GM18517 (cell line): ENCODE results near the gene CTNNB1.

ENCODE experiments used
- ATAC-seq: cut with Tn5 transposase; IDR thresholded peaks from one replicate; pipeline ENCODE4 v1.9.1; 2021; ENCODE audit warnings: mild to moderate bottlenecking, moderate library complexity; ENCODE audit not compliant: unreplicated experiment

Gene CTNNB1

DNA sequence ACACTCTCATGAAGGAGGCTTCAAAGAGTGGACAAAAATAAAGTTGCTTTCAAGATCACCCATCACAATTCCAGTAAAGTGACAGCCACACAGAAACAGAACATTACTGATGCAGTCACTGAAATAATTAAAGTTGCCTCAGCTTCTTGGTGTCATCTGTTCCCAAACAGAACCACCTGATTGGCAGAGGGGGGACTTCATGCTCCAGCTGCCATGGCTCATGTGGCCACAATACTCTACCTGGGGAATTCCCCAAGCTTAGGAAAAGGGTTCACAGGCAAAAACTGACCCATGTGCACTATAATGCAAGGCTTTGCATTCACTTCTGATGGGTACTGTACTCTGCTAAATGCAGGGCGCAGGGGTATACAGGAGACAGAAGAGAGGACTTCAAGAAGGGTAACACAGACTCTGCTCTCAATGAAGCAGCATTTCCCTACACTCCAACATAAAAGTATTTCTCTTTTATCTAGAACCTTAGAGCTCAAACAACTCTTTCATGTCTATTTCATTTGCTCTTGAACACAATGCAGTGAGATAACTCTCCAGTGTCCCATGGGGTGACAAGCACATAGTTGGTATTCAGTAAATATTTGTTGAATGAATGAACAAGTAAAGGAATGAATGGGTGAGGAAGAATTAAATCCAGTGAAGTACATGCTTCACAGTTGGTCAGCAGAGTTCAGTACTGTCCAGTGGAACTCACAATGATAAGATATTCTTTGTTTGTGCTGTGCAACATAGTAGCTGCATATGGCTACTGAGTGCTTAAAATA, 8.6 kb upstream of the CTNNB1 start:
- peak; percentile 61 for ATAC-seq

DNA sequence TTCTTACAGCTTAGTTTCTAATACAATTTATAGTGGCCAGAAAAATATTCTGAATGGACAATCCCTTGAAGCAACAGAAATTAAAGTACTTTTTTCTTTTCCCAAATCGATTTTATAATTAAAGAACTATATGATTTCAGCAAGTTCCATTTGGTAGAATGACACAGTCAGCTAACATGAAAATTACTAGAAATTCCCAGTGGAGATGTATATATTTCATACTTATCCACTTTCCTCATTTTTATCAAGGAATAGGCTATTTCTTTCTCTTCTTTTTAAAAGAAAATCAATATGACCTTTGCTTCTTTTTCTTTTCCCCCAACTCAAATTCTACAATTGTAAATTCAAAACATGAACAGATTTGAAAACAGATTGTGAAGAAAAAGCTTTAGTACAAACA, 6.4 kb upstream of the CTNNB1 start:
- no peak for ATAC-seq

DNA sequence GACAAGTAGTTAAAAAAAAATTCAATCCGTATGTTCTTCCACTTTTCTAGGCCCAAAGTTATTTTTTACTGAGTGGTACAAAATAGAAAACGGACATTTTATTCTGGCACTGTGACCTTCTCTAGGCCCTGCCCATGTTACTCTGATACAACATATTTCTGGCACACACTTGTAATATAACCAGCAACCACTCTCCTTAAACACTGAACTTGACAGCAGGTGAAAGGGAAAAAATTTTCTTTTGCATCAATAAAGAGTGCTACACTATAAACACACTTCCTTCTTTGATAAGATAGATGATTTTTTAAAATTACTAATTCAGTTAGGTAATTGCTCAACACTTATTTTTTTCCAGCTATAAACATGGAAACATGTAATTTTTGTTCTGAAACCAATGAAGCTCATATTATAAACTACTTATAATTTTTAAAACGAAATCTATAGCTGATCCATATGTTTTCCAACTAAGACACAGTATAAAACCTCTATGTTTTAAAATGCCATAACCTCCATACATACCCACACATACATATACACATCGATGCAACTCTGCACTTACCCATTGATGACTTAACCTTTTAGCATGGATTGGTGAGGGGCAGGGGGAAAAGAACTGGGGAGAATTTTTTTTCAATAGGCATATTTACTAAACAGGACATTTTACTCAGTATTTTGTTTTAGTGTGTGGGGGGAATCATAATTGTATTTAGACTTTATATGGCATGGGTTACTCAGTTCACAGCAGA, 5.3 kb upstream of the CTNNB1 start:
- ATAC-seq: no peak

DNA sequence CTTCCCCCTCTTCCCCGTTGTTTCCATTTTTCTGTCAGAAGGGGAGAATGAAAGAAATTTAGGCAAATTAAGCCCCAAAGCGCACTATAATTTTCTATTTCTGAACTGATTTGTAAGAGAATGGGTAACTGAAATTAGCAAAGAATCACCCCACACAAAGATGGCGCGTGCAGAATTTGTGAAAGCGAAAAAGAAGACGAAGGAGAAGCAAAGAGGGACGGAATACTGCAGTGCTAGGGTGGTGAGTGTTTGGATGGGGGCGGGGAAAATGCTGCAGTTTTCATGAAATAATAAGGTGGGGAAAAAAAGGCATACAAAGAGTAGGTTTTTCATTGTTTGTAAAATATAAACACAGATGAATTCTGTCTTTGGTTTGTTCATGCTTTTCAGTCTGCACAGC, 4.6 kb upstream of the CTNNB1 start:
- no peak for ATAC-seq

DNA sequence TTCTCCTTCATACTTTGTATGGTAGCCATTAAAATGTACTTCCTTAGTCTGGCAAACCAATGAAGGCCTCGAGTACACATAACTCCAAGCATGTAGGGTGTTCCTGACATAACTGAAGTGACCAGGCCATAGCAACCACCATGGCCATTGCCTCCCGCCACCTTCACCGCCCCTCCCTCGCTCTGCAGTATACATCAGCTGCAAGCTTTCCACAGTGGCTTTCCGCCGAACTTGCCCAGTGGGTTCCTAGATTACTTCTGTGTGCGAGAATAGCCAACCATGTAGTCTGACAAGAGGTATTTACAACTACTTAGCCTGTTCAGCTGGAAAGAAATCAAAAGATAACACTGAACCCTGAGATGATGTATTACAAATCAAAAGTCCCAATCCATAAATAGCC, 3.4 kb upstream of the CTNNB1 start:
- ATAC-seq: no peak

DNA sequence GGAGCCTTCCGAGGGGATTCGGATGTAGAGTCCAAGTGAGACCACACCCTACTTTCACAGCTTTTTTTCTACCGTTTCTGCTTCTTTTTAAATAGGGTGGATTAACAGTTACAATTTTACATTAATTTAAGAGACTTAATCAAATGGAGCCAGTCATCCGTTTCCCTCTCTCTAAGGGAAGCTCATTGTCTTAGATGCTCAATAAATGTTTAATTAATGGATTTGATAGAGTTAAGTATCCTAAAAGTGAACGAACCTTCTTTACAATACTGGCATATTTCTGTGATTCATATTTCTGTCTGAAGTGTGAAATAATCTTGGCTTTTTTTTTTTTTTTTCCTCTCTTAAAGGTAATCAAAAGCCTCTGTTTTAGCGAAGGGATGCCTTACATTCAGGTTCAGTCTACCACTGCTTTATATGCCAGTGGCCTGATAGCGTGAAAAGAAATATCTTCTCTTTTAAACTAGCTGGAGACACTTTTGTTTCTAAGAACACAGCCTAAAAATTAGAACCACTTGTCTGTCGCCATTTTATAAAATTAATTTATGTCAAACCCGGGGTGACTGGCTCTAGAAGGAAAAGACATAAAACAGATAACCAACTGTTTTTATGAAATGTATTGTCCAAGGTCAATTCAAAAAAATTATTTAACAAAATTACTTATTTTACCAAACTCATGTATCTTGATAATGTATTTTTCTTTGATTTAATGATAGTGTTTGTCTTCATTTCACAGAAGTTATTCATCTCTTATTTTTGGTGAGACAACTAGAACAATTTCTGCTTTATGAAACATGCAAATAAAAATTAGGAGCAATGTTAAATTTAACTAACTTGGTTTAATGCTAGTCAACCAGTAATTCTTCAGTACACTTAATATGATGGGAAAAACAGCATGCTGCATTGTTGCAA, 2.5 kb upstream of the CTNNB1 start:
- ATAC-seq: no peak

DNA sequence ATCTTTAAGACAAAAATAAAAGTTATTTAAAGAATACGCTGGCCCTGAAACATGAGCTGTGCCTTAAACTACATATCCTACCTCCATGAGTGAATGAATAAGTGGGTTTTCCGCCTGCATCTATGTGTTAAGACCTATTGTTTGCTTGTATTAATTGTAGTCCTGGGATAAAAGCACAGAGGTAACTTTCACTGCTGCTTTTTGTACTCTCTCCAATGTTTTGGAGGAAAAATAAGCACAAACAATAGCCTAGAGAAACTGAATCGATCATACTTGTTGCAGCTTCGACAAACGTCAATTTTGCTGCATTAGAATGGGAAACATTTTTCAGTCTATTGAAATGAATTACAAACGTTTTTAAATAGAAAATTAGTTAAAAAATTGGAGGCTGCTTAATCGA, 1.3 kb upstream of the CTNNB1 start:
- ATAC-seq: no peak

DNA sequence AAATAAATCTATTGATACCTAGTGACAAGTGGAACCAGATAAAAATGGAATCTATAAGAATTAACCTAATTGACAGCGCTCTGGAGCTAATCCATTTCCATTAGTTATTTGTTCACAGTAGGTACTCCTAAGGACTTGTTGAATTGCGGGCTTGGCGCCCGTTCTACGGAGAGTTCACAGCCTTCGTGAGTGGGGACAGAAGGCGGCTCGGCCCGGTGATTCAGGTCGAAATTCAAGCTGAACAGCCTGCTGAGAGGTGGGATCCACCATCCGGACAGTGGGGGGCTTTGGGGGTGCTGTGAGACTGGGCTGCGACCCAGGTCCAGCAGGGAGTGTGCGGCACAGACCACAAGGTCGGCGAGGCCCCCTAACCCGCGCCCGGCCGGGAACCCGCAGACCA, 779 bp upstream of the CTNNB1 start:
- peak; percentile 2 for ATAC-seq

DNA sequence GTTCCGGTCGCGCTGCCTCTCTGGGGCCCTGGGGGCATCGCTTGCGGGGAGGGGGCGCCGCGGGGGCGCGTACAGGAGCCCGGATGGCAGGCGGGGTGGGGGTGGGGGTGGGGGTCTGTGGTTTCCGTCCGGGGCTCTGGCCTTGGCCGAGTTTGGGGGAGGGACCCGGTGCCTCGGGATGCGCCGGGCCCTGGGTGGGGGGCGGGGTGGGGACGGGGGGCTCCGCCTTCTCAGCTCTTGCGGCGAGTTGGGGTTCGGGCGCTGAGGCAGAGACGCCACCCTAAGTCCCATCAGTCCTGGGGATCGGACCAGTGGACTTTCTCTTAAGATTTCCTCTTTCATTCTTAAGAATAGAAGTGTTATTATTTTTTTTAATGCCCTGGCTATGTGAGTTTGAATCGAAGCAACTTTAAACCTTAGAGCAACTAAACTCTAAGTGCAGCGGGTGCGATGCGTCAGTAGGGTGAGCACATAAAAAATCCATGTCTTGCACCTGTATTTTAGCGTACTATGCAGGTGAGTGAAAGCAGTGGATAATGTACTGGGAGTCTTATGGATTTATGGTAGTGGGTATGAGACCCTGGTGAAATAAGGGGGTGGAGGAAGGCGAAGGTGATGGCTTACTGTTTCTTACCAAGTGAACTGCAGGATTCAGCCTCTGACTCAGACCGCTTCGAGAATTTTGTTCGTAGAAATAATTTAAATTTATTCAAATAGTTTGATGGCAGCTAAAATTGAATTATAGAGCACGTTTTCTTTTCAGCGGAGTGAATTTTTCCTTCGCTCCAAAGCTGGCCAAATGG, 762 bp downstream of the CTNNB1 start:
- ATAC-seq: no peak

DNA sequence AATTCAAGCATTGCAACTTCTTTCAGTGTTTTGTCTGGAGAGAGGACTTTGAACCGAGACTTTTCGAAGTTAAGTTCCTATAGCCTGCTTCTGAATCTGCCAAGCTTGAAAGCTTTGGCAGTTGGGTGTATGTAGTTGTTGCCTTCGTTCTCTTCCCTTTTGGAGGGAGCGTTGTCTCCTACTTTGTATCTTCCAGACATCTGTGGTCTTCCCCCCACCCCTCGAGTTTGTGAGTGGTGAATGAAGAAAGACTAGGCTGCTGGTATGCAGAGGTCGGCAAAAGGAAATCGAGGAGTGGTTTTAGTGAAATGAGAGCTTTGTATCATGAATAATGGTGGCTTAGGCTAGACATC, 1.3 kb downstream of the CTNNB1 start:
- ATAC-seq: no peak

DNA sequence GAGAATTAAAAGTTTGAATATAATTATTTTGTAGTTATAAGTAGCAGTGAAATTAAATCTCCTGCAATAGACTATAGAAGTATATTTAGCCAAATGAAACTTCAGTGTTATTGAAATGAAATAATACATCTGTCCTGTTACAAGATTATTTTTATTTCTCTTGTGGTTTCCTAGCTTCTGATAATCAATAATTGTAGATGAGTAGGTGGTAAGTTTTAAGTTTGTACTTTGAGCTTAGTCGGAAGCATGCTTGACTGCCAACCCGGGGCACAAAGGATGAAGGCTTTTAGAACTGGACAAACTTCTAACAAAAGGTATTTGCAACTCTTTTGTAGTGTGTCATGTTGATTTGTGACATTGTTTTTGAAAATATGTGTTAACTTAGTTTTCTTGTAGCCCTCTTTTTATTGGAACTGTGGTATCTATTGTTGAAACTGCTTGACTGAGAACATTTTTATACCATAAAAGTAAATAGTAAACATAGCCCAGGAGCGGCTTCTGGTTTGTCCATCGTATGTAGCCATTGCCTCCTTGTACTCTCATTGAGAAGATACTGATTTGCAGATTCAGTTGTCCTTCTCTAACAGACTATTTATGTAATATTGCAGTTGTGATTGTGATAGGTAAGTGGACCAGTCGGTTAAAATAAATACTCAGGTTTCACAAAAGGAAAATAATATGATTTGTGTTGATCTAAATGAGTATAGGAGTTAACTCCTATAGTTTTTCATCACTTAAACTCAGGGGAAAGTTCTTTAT, 2.9 kb downstream of the CTNNB1 start:
- no peak for ATAC-seq

DNA sequence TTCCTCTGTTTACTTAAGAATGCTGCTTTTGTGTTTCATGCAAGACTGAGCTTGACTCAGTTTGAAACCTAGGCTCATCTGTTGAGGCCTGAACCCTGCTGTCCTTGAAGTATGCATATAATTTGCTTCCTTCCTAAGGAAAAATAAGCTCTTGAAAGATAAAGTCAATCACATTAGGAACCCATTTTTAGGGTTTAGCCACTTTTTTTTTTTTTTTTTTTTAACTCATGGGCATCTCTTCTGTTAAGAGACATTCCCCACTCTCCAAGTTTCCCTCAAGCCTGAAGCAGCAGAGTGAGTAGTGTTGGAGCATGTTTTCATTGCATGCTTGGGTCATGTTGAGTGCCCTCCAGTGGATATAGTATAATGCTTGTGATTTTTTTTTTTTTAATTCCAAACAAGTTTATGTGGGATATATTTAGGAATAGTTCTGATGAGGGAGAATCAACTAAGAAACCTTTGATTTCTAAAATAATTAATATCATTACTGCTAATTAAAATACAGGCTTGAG, 3.6 kb downstream of the CTNNB1 start:
- ATAC-seq: no peak

DNA sequence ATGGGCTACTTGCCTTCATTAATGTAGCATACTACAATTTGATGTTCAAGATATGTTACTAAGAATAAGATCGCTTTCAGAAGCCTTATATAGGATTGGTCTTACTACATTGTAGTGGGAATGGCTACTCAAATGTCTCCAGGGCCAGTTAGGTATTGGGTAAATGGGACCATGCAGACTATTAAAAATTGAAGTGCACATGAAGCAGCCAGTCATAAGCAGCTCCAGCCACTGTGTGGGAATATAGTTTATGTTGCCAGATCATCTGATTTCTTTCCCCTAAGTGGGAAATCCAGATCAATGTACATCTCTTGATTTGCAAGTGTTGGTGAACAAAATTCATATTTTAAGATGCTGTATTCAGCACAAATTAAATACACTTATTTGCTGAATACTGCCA, 5.1 kb downstream of the CTNNB1 start:
- no peak for ATAC-seq

DNA sequence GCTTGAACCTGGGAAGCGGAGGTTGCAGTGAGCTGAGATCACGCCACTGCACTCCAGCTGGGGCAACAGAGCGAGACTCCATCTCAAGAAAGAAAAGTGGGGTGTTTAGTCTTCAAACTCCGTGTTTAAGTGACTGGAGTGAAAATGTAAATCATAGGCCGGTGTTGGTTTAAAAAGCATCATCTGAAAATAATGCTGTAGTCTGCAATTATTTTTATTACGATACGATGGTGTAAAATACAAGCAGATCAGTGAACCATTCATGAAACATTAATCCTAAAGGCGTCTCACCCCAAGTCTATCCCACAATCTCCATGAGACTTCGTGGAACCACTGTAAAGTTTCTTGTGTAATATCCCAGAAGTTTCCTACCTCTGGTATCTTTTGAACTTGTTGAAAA, 6.3 kb downstream of the CTNNB1 start:
- ATAC-seq: no peak

DNA sequence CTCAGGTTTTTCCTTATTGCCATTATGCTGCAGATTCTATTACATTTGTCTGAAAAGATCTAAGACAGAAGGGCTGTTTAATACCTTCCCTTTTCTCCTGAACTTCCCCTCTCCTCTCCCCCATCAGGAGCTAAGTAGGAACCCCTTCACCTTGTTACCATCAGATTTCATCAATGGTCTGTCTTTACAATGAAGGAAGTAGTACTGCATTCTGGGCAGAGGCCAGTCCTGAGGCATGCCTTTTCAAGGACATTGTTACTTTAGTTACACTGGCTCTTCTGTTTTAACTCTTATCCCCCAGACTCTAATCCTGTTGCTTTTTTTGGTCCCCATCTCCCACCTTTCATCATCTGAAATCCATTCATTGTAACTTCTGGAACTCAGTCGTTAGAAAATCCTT, 8.1 kb downstream of the CTNNB1 start:
- no peak for ATAC-seq

DNA sequence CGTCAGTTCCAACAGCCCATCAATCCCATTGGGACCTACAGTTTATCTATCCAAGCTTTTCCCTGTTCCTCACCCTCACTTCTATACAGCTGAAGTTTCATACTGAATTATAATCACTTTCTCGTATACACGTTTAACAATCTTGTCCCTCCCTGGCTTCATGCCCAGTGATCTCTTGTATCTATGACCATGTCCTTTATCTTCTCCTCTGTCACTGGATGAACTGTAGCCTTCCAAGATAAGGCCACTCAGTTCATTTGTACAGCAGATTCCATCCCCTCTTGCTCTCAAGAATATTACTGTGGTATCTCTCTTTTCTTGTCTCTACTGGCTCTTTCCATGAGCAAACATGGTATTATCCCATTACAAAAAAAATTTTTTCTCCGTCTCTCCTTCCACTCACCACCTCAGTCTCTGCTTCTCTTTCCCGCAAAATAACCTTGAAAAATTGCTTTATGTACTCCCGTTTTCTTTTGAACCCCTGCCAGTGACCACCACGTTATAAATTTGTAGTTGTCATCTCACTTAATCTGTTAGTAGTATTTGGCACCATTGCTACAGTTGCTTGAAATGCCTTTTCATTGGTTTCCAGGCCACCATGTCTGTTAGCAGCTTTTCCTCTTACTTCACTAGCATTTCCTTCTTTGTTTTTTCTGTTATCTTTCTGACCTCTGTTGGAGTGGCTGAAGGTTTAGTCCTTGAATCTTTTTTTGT, 9.4 kb downstream of the CTNNB1 start:
- no peak for ATAC-seq

DNA sequence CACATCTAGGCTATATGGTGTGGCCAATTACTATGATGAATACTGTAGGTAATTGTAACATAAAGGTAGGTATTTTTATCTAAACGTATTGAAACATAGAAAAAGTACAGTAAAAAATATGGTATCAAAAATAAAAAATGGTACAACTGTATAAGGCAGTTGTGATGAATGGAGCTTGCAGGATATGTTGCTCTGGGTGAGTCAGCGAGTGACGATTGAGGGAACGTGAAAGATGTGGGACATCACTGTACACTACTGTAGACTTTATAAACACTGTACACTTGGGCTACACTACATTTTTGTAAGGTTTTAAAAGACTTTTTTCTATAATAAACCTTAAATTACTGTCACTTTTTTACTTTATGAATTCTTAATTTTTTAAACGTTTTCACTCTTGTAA, 10.3 kb downstream of the CTNNB1 start:
- no peak for ATAC-seq

DNA sequence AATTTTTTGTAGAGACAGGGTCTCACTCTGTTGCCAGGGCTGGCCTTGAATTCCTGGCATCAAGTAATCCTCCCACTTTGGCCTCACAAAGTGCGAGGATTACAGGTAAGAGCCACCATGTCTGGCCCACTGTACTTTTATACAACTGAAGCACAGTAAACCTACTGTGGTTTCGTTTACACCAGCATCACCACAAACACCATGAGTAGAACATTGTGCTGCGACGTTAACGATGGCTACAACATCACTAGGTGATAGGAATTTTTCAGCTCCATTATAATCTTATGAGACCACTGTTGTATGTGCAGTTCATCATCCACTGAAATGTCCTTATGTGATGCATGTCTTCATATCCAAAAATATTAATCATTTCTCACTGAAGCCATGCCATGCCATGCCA, 11.7 kb downstream of the CTNNB1 start:
- no peak for ATAC-seq

DNA sequence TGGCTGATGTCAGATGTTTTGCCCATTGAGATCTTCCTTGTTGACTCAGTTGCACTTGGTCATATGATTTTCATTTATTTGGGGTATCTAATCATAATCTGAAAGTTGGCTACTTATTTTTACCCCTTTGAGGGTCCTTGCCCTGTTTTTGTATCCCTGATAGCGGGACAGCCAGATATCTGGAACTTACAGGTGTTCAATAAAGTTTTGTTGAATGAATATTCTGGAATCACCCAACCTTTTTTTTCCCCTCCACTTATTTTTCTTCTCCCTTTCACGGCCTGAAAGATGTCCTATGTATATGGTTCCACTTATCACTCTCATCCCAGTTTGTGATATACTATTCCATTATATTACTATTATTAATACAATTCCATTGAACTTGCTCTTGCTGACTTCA, 12.8 kb downstream of the CTNNB1 start:
- no peak for ATAC-seq
